Tongue (tissue), 2 donors: Measurements from ENCODE around the gene LRRC4B. TPM values are rescaled to one million over a fixed set of nuclear protein-coding genes. Genes with fewer than 3 reads are reported as not detected.
"Not testable (repeated sequence)": the region's sequence is repeated elsewhere in the genome, so short reads cannot be mapped to it uniquely, and the experiment has no call there.

Source experiments
- DNase-seq: peaks from one replicate; pipeline ENCODE4 v3.0.0-alpha.2; 2015
- total RNA-seq: library from RNA; depleted of rRNA; stranded (reverse); fragments of >200 nt; gene quantifications from one replicate; pipeline ENCODE4 v1.2.3, GENCODE V29; 2014

The LRRC4B gene
- total RNA-seq, 1 donor from 2014 or later: 13.0 TPM

DNA sequence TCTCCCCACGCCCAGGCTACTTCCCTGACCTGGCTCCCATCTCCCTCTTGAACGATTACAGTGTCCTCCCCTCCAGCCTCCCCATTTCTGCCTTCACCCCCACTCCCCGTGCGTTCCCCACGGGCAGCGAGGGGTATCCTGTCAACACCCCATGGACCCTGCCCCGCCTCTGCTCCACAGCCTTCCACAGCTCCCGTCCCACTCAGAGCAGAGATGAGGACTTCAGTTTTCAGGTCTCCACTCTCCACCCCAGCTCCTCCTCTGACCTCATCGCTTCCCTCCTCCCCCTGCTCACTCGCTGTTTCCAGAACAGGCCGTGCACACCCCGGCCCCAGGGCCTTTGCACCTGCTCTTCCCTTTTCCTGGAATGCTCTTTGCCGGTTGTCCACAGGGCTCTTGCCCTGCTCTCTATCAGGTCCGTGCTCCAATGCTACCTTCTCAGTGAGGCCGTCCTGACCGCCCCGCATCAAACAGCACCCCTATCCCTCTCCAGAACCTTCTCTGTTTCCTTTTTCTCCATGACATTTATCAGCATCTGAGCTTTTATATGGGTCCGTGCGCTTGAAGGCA, 15.0 kb downstream of the LRRC4B start:
- no peak for DNase-seq

DNA sequence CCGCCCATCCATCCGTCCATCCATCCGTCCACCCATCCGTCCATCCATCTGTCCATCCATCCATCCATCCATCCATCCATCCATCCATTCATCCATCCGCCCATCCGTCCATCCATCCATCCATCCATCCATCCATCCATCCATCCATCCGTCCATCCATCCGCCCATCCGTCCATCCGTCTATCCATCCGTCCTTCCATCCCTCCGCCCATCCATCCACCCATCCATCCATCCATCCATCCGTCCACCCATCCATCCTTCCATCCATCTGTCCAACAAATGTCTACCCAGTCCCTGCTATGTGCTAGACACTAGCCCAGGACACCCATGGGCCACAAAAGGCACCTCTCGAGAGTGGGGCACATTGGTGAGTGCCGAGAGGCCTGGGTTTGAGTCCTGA, 15.7 kb downstream of the LRRC4B start:
- no peak for DNase-seq

DNA sequence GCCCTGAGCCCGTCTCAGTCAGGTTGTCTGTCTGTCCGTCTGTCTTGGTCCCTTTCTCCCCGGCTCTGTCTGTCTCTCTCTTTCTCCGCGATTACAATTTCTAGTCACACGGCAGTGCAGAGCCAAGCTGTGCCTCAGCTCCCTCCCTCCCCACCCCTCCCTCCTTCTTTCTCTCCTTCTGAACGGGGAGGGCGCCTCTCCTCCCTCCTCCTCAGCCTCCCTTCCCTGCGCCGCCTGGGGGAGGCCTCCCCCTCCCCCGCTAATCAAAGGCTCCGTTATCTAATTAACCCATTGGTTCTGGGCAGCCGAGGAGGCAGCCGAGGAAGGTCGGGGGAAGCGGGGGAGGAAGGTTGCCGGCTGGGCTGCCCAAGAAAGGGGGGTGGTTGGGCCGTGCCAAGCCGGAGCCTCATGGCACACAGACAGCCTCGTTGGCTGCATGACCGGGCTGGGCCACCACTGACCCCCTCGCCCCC, 16.5 kb downstream of the LRRC4B start:
- peak; percentile 43 for DNase-seq

DNA sequence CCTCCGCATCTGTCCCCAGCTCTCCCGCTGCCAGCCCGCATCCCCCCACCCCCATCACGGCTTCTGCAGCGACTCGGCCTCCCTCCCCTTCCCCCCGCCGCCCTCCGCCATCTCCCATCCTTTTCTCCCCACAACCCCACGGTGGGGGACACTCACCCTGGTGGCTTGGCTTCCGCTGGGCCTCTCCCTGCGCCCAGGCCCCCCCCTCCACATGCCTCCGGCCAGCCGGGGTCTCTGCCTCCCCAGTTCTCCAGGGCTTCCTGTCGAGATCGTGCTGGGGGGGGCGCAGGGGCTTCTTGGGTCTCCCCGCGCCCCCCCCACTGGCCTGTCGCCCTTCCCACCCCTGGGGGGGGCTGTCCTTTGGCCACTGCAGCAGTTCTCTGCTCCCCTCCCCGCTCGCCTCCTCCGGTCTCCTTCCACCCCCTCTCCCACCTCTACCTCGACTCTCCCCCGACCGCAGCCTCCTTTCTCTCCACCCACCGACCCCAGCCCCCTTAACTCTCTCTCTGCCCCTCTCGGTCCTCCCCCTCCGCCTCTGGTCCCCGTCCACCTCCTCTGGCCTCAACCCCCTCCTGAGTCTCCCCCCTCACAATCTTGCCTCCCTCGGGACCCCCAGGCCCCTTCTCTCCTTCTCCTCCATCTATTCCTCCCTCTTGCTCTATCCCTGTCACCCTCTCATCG, 17.1 kb downstream of the LRRC4B start:
- DNase-seq: no peak

DNA sequence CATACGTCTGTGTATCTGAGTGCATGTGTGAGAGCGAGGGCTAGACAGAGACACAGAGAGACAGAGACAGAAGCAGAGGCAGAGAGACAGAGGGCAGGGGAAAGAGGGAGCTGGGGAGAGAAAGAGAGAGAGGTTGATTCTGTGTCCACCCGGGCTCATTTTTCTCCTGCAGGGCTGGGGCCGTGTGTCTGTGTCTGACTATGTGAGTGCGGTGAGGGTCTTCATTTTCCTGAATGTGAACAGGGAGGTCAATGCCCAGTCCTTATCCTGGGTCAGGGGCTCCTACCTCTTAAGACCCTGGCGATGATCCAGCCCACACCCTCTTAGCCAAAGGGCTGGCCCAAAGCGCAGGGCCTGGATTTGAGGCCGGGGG, 17.7 kb downstream of the LRRC4B start:
- no peak for DNase-seq

DNA sequence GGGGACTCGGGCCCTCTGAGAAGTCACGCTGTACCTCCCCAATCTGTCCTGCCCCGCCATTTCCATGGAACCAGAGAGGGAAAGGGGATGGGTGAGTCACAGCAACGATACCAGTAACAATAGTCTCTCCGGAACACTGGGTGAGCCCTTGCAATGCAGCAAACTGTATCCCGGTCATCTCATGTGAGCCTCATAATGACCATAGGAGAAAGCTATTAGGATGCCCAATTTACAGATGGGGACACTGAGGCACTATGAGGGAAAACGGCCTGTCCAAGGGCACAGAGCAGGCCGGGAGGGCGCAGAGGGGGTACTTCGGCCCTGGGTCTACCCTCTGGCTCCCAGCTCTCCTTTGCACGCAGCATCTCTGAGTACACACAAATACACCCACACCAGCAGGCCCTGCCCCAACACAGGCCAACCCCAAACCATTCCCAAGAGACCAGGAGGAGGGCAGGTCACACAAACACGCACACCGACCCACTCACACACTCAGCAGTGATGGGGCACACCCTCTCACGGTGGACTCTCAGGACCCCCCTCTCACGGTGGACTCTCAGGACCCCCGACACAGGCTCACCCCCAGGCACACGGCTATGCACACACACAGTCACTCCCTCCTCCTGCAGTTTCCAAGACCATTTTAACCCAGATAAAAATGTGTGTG, 18.2 kb downstream of the LRRC4B start:
- DNase-seq: no peak

DNA sequence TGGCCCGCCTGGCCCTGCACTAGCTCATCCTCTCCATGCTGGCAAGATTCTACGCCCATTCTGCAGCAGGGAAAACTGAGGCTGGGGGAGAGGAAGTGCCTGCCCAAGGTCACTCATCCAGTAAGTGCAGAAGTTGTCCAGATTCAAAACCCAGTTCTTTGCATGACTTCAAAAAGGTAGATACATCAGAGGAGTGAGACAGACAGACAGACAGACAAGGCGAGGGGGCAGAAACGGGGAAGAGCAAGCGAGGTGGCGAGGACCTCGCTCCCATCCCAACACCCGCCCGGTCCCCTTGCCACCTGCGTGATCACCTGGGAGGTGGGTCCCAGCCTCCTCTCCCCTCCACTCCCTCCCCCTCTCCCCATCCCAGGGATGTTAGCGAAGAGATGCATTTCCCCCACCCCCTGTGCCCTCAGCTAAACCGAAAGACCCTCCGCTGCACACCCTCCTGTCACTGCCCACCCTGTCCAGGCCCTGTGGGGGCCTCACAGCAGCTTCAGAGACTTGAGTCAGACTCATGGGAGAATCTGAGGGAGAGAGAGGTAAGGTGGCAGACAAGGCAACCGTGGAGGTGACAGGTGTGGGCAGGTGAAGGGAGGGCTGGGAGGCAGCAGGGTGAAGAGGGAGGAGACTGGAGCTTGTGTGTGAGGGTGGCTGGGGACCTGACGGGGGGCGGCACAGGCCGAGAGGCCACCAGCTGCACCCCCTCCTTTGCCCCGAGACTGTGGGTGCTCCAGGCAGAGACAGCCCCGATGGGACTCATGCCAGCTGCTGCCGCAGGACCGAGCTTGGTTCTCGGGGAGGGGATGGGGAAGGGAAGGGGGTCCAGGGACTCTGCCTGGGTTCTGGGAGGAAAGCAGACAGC, 18.9 kb downstream of the LRRC4B start:
- no peak for DNase-seq

DNA sequence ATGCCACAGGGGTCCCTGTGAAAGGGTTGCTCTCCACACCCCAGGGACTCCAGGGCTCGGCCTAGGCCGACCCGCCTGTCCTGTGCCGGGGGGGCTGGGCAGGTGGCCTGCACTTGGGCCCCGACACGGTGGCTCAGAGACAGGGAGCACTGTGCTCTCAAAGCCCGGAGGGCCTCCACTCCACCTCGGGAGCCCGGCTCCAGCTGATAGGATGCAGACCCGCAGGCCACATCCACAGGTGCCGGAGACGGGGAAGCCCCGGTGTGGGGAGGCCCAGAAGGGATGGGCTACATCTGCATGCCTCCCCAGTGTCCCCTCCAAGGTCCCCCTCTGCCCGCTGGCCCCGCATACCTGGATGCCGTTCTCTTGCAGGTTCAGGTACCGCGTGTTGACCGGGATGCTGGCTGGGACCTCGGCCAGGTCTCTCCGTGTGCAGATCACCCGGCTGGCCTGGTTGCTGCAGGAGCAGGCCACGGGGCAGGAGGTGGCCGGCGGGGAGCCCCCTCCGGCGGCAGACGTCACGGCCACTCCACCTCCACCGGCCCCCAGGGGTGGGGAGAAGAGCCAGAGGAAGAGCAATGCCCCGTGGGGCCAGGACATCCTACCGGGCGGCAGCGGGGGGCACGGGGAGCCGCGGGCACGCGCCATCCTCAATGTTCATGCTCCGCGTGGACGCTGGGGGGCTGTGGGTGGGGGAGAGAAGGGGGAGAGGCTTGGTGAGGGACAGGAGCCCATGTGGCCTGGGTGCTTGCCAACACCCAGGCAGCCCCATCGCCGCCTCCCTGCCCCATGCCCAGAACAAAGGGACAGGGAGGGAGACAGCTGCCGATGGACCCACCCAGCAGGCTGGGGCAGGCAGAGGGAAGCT, 19.8 kb downstream of the LRRC4B start:
- DNase-seq: no peak

DNA sequence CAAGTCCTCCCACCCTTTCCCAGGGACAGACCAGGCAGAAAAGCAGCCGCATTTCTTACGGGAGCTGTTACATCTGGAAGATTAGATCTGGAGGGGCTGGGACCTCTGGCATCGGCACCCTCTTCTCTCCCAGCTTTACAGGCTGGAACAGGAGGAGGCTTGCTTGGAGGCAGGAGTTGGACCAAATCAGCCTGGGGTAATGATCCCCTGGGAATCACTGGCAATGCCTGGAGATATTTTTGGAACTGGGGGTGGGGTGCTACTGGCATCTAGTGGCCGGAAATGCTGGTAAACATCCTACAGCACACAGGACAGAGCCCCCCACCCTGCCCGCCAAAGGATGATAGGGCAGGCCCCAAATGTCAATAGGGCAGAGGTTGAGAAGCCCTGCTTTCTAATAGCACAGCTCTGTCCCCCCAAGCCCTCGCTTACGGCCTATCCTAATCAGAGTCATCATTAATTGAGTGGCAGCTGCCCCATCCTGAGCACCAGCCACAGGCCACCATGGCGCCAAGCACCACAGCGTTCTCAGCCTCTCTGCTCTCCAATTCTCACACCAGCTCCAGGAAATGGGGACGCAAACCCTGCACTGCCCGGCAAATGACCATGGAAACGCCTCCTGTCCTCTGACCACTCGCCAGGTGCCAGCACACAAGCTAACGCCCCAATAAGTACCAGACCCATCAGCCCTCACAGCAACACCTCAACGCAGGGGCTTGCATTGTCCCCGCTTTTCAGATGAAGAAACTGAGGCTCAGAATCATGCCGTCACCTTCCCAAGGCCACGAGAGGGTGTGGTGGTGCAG, 20.6 kb downstream of the LRRC4B start:
- no peak for DNase-seq

DNA sequence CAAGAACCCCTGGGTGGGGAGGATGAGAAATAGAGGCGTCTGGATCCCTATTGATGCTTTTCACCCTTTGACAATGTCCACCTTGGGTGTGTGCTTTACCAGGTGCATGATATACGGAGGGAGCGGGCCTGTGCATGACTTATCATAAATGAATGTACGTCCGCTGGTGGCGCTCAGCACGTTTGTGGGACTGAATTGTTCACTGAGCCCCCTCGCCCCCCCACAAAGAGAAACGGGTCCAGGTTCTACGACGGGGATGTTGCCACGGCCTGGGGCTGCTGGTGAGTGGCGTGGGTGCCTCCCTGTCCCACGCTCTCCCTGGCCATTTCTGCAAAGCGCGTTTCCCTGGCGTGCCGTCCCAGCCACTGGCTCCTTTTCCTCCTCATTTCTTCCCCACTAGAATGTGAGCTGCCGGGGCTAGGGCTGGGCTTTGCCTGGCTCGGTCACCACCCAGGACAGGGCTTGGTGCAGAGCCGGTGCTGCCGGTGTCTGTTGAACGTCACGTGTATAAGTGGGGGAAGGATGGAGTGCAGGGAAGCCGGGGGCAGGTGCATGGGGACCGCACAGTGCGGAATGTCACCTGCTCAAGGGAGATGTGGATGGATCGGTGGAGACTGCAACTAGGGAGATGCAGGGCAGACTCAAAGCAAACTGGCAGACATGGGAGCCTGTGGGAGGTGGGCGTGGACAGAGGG, 21.6 kb downstream of the LRRC4B start:
- DNase-seq: no peak

DNA sequence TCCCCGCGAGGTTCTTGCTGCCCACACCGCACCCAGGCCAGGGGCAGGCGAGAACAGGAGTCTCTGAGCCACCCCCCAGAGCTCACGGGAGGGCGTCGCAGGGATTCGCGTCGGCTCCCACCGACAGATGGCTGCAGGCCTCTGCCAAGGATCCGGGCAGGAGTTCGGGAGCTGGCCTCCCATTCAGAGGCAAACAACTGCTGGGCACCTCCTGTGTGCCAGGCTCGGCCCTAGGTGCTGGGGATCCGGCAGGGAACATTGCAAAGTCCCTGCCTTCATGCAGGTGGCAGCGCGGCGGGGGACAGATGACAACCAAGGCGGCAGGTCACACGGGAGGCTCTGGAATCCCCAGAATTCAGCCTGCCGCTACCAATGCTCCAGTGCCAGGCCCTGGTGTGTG, 25.3 kb downstream of the LRRC4B start:
- no peak for DNase-seq

DNA sequence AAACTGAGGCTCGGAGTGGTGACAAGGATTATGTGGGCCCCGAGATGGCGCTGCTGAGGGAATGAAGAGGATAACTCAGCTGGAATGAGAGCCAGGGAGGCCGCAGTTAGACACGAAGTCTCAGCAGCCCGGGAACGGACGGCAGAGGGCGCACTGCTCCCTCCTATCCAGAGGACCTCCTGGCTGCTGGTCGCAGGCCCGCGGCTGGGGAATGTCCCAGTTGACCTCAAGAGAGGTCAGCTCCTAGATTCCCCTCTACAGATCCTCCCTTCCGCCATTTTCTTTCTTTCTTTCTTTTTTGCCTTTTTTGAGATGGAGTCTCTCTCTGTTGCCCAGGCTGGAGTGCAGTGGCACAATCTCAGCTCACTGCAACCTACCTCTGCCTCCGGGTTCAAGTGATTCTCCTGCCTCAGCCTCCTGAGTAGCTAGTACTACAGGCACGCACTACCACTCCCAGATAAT, 30.4 kb downstream of the LRRC4B start:
- peak; percentile 87 for DNase-seq

DNA sequence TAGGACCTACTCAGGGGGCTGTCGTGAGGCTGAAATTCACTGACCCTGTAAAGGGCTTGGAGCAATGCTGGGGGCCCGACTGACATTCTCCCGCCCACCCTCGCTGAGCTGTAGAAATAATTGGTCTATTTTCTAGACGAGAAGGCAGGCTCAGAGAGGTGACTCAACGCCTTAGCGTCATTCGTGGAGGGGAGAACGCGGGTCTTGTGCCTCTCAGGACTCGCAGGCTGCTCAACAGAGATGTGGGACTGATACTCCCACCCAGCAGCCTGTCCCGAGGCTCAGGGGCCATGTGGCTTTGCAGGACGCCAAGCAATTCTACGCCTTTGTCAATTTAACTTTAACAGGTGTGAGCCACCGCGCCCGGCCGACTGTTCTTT, 30.9 kb downstream of the LRRC4B start:
- no peak for DNase-seq

DNA sequence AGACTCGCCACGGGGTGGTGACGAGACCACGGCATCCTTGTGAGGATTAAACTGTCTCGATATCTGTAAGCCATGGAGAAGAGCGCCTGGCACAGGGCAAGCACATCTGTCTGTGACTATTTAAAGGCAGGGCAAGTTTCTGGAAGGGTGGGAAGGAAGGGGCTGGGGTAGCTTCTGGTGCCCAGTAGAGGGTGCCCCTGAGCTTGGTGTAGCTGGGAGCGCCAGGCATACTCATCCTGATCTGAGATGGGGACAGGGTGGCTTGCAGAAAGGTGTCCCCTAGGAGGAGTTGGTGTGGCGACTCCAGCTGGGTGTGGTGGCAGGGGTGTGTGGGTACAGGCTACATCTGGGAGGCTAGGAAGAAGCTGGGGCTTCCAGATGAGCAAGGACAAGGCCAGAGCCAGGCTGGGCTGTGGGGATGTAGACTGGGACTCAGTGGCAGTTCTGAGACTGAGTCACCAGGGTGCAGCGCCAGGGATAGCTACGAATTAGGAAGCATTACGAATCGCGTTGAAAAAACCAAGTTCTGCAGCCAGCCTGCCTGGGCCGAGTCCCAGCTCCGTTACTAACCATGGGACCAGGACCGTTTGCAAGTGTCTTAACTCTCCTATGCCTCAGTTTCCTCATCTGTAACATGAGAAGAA, 31.5 kb downstream of the LRRC4B start:
- no peak for DNase-seq

DNA sequence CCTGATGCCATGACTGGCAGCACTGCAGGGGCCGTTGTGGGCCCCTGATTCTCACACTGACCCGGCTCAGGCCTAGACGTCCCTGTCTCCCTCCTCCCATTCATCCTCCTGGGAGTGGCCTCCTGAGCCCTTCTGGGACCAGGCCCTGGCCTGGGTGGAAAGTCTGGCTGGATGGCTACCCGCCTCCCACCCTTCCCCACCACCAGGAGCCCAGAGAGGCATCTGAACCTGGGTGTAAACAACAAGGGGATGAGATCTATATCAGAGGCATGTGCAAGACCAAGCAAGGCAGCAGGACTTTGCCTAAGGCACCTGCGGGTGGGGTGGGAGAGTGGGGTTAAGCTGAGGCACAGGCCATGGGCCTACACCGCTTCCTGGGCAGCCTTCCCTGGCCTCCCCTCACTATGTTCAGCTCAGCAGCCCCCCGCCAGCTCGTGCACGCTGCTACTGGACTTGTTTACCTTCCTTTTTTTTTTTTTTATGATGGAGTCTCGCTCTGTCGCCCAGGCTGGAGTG, 32.5 kb downstream of the LRRC4B start:
- DNase-seq: no peak

DNA sequence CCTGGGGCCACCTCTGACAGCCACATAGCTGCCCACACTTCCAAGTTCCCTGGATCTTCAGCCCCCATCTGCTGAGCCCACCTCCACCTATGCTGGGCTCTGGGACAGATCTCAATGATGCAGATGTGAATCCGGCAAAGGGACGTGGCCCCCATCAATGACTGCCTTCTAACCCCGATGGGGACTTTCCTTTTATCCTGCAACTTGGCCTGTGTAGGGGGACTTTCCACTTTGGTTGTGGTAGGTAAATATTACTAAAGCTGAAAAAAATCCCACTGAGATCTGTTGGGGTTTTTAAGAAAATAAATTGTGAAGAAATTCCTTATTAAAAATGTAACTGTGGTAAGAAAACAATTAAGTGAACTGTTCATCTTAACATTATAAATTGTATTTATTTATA, 33.8 kb downstream of the LRRC4B start:
- DNase-seq: no peak

DNA sequence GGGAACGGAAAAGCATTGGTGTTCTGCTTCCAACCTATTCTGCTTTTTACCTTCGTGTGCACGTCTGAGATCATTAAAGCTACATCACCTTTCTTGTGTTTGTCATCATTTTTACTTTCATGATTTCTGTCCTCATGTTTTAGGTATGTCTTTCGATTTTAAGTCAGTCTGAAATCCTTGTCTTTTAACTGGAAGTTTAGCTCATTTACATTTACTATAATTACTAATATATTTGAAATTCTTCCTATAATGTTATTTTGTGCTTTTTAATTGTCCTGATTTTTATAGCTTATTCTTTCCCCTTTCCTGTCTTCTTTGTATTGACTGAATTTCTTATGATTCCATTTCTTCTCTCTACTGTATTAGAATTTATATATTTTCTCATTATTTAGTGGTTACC, 35.3 kb downstream of the LRRC4B start:
- DNase-seq: no peak

DNA sequence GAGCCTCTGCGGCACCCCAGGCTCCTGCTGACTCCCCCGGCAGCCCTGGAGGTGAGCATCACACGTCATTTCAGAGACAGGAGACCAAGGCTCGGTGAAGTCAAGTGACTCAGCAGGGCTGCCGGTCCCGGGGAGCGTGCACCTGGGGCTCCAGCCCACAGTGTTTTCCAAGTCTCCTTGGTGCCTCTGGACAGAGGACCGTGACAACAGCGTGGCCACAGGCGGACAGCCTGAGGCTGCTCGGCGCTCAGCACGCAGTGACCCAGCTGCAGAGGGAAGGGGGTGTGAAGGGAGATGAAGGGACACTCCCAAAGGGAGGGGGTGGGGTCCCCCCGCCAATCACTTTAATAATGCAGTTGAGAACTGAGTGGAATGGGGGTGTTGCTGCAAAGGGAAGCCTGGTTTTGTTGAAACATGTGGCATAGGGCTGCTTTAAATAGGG, 37.0 kb downstream of the LRRC4B start:
- DNase-seq: no peak

DNA sequence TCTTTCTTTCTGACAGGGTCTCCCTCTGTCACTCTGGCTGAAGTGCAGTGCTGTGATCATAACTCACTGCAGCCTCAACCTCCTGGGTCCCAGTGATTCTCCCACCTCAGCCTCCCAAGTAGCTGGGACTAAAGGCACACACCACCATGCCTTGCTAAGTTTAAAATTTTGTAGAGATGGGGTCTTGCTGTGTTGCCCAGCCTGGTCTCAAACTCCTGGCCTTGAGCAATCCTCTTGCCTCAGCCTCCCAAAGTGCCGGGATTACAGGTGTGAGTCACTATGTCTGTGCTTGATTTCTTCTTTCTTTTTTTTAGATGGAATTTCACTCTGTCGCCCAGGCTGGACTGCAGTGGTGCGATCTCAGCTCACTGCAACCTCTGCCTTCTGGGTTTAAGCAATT, 40.2 kb downstream of the LRRC4B start:
- DNase-seq: not testable (repeated sequence)
